Stimulated activated CD8-positive, alpha-beta memory T cell treated with anti-CD3 and anti-CD28 coated beads, Interleukin-12 subunit alpha, Interleukin-12 subunit beta, amount 100 ng/mL, for 24 hours (primary cell): ENCODE measurements around the gene CDH22.

Experiments
- DNase-seq: peaks from one replicate; pipeline ENCODE4 v3.0.0-alpha.2; 2020; ENCODE audit errors: extremely low read depth

Gene CDH22

DNA sequence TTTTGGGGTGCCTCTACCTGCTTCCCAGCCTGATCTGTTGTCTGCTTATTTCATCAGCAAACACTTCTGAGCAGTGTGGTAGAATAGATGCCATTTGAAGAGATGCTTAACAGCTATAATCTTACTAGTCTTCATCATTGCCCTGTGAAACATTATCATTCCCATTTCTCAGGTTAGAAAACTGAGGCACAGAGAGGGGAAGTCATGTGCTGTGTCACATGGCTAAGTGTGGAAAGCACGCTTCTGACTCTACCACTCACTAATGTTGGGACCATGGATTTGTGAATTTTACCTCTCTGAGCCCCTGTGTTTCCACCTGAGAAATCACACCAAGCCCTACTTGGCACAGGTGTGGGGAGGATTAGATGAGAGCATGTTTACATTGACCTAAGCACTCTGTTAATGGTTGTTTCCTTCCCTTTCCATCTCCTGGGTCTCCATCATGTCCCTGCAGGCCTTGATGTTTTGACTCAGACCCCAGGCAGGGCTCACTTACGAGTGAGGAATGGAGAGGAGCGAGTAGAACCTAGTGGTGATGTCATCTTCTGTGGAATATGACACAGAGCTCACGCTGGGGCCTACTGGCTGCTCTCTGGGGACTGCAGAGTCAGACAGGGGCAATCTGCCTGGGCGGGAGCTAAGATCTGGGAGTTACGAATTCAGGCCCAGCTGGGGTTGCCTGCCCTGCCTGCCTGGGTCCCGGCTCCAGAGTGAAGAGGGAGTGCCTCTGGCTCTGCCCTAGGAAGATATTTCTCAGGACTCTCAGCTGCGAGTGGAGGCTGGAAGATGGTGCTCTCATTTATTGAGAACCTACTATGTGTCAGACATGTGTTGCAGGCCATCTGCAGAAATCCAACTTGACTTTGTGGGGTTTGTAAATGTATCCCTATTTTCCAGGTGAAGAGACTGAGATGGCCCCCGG, 64.3 kb downstream of the CDH22 start:
- DNase-seq, result no peak

DNA sequence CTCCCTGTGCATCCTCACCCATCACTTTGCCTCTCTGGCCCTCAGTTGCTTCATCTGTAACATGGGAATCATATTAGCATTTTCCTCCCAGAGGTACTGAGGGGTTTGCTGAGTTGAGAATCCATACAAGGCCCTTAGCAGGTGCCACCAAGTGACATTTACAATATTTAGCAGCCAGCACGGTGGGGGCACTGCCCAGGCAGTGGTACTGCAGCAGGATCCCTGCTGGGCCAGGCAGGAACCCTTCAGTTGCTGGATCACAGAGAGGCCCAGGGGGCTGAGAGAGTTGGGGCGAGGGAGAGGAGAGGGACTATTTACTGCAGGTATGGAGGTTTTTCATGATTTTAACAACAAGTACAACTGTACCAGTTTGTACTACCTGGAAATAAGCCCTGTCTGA, 65.9 kb downstream of the CDH22 start:
- DNase-seq, result no peak

DNA sequence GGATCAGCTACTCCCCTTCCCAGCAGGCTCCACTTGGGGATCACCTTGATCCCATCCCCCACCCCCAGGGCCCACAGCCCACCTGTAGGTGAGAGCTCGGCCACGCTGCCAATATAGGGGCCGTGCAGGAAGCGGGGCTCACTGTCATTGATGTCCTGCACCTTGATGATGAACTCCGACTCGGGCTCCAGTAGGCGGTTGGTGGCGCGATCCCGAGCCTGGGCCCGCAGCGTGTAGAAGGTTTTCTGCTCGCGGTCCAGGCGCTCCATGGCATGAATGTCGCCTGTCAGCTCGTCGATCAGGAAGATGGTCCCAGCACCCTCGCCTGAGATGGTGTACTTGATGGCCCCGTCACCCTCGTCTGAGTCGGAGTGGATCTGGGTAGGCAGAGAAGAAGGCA, 67.4 kb downstream of the CDH22 start:
- no peak for DNase-seq

DNA sequence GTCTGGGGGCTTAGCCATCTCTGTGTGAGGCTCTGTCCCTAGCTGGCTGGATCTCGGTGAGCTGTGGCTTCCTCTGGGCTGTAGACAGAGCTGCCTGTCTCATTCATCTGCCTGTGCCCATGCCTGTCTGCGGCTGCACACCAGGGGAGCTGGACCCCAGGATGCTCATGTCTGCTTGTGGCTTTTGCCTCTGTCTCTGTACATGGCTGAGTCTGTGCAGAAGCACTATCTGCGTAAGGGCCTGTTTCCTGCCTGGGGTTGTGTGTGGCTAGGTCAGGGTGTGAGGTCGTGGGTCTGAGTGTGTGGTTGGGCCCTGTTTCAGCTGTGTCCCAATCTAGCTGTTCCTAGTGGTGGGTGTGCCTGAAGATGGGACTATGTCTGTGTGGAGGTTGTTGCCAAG, 68.2 kb downstream of the CDH22 start:
- DNase-seq, result no peak

DNA sequence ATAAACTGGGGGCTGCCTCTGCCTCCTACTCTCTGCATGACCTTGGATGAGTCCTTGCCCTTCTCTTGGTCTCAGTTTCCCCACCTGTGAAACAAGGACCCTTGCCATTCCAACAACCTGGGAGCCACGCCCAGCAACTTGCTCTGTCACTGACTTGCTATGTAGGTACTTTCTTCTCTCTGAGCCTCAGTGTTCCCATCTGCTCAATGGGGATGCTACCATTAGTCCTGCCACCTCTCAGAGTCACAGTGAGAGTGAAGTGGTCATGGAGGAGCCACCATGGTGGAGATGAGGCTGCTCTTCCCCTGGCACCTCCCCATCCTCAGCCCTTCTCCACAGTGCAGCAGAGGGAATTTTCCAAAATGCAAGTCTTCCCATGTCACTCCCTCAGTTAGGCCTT, 70.6 kb downstream of the CDH22 start:
- no peak for DNase-seq

DNA sequence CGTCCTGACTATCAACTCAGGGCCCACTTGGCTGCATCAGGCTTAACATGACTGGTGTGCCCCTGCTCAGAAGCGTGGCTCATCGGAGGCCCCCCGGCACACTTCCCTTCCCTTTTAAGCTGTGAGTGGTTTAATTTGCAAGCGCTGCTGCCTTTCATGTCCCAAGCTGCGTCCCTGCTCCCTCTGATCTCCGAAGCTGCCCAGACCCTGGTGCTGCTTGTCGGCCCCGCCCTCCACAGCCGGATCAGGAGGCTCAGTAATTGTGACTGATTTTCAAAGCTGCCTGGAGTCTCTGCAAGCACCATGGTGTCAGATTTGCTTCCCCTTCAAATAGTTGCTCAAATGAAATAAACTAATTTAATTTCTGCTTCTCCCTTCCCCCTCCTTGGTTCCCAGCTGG, 71.1 kb downstream of the CDH22 start:
- DNase-seq, result no peak

DNA sequence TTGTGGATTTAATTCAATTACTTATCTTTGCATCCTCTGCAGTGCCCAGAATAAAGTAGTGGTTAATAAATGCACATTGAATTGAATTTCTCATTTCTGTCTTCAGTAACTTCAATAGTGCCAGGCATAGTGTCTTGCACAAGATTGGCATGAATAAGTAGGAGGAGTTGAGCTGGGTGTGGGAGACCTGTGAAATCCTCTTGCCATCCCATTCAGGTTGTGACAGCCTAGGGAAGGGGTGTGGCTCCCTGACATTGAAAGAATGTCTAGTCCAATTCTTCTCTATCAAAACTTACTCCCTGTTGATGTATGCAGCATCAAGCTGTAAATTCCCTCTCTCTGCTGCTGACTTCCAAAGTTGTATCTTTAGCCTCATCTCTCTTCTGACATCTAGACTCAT, 73.2 kb downstream of the CDH22 start:
- DNase-seq, result no peak

DNA sequence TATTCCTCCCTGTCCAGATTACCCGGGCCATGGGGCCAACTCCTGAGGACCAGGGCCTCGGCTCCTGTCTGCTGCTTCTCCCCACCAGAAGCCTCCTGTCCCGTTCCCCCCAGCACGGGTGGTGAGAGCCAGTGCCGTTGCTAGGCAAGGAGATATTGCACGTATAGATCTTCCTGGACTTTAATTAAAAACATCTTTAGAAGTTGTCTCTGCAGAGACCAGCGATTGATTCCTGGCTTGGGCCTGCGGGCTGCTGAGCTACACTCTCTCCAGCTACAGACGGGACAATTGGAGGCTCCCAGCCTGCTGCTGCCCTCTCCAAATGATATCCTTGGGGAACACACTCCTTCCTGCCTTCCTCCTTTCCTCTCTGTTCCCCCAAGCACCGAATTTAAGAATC, 74.6 kb downstream of the CDH22 start:
- no peak for DNase-seq

DNA sequence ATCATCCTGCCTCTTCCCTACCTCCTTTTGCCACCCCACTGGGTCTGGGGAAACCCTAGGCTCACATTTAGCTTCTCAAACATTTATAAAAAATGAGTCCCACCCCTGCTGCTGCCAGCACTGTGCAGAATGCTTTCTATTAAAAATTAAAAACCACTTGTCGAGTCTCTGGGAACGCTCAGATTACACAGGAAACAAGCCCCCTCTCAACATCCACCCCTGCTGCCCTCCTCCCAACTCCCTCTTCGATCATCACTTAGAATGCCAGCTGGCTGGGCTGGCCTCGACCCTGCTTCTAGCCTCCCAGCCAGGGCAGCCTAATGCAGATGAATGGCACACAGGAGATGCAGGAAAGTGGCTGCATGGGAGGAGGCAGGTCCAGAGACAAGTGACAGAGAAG, 75.8 kb downstream of the CDH22 start:
- no peak for DNase-seq

DNA sequence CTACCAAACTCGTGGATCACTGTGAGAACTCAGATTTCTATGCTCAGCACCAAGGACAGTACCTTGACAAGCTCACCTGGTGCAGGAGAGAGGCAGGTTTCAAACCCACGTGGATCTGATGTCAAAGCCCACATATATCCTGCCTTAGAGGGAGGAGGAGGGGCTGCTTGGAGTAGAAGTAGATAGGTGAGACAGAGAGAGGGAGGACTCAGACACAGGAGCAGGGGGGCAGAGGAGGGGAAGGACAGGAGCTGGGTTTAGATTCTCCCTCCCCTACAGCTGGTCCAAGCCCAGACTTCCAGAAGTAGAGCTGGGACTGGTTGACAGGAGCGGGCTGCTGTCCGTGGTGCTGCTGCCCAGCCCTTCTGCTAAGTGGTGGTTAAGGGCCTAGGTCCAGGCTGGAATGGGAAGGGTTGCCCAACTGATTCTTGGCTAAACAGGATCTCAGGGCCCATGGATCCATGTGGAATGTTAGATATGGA, 77.5 kb downstream of the CDH22 start:
- no peak for DNase-seq

DNA sequence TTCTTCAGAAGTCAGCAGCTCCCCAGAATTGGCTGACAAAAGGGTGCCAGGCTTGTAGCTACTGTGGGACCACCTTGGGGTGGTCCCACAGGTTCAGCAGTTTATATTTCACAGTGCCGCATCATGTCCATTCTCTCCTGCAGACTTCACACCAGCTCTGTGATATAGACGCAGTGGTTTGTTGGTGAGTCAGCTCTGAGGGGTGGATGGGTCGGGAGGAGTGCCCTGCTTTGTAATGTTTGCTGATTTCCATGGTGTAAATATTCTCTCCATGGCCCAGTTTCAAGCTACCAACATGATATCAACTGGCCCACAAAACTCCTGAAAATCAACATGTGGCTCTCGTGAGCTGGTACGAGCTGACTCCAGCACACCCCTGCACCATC, 78.2 kb downstream of the CDH22 start:
- no peak for DNase-seq

DNA sequence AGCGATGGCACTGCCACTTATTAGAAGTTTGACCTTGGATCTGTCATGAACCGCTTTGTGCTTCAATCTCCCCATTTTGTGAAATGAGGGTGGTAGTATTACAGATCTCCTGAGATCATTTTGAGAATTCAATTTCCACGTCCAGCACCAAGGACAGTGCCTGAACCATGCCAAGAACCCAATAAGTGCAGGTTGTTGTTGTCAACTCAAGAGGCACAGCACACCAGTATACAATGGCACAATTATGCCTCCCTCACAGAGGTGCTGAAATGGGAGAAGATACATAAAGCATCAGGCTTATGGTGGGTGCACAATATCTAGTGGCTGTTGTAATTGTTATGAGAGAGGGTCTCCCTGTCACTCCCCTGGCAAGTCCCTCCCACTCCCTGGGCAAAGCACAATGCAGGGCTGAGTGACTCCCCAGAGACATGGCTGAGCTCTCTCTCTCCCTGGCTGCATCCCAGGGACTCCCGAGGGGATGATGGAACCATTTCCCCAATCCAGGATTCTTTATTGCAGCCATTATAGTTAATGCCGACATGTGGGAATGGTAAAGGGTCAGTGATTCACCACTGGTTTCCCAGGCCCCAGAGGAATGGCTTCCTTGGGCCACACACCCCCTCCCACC, 78.7 kb downstream of the CDH22 start:
- no peak for DNase-seq

DNA sequence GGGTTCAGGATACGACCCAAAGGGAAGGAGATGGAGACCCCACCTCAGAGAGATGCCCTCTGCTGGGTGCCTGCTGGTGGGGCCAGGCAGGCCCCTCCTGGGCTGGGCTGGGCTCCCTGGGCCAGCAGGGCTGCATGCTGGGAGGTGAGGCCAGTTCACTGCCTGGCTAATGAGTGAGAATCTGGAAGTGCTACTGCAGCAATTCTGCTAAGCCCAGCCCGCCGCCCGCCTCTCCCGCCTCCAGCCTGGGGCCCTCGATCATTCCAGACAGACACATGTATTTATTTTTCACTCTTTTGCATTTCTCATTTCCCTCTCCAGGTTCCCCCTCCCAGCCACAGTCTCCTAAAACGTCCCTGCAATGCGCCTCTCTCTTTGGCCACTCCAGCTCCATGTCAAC, 79.6 kb downstream of the CDH22 start:
- no peak for DNase-seq

DNA sequence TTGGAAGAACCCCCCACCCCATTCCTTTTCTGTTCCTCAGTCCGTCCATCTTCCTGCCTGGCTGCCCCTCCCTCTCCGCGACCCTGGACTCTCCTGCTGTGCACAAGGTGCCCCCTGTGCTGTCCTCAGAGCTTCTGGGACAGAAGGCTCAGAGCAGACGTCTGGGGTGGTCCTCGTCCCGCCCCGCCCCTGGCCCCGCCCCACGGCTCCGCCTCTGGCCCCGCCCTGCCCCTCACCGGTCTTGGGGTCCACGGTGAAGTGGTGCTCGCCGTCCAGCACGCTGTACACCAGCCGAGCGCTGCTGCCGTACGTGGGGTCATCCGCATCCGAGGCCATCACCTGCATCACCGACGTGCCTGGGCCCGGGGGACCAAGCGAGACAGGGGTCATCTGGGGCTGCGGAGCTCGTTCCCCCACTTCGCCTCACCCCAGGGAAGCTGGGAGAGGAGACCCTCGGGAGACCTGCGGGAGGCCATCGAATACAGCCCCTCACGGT, 81.0 kb downstream of the CDH22 start:
- DNase-seq, result no peak

DNA sequence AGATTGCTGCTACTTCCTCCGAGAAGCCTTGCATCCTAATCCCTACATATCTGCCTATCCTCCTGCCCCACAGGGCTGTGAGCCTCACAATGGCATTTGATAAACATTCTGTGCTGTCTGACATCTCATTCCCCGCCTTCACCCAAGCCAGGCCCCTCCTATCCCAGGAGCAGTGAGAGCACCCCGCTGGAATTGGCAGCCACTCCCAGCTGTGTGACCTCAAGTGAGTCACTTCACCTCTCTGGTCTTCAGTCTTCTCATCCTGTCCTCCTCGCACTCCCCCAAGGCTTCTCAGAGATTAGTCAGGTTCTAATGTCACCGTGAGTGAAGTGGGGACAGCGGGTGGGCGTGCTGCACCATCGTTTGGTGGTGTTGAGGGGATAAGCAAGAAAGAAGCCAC, 81.7 kb downstream of the CDH22 start:
- no peak for DNase-seq

DNA sequence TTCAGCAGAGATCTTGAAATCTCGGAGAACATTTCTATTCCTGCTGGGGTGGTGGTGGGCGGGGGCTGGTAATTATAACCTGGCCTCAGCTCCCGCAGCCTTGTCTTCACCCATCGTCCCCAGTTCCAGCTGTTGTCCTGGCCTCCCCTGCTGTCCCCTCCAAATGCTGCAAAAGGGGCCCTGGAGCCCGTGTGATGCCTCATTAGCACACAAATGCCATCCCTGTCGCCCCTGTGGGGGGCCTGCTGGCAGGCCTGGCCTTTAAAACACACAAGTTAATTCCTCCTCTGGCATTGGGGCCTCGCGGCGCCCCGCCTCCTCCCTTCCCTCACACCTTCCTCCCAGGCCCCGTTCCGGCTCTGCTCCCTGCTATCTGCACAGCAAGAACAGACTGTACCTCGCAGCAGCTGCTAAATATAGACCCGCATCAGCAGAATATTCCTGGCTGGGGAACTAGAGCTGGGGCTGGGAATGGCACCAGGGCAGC, 85.7 kb downstream of the CDH22 start:
- no peak for DNase-seq

DNA sequence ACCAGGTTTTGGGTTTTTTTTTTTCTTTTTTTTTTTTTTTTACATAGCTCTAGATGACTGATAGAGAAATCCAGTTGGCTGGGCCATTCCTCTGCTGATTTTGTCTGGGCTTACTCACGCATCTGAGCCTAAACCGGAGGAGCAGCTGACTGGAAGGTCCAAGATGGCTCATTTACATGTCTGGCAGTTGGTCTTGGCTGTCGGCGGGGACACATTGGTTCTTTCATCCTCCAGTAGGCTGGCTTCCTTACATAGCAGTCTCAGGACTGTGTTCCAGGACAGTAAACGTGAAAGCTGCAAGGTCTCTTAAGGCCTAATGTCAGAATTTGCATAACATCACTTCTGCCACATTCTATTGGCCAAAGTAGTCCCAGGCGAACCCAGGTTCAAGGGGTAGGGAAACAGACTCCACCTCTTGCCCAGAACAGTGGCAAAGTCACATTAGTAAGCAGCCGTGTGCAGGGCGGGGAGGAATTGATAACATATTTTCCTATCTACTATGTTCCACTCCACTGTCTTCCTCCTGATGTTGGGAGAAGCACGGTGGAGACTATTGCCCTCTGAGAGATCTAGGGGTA, 87.0 kb downstream of the CDH22 start:
- DNase-seq, result no peak

DNA sequence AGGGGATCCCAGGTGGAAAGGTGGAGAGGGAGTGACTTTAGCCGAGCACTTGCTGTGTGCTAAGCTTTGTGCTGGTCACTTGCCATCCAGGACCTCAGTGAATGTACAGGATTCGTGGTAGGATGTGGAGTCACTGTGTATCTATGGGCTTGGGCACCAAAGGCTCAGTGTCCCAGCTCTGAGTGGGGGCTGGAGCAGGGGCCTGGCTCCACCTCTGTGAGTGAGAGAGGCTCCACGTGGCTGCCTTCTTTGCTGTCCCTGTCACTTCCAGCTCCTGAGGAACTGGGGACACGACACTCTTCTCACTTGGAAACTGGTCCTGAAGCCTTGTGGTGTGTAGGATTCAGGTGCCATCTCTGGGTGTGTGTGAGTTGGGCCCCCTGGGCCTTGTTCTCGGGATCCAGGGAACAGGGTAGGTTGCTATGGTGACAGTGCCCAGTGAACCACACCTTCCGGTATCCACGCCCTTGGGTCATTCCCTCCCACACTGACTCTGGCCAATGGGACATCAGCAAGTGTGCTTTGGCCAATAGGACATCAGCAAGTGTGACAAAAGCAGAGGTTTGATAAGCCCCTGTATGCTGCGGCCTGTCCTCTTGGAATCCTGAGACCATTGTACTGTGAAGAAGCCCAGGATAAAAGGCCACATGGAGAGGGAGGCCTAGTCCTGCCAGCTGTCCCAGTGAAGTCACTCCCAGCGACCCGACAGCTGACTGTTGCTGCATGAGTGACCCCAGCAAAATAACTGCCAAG, 87.7 kb downstream of the CDH22 start:
- DNase-seq, result no peak

DNA sequence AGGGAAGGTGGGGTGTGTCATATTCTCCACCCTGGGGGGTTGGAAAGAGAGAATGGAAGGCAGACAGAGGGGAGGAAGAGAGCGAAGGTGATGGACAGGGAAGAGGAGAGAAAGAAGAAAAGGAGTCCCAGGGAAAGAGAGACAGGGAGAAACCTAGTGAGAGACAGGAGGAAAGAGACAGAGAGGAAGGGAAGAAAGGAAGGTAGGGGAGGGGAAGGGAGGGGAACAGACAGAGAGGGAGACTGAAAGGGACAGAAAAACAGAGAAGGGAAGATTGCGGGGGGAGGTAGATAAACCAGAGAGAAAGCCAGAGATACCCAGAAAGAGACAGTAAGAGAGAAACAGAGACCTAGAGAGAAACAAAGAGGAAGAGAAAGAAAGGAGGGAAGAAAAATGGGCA, 88.4 kb downstream of the CDH22 start:
- DNase-seq, result no peak

DNA sequence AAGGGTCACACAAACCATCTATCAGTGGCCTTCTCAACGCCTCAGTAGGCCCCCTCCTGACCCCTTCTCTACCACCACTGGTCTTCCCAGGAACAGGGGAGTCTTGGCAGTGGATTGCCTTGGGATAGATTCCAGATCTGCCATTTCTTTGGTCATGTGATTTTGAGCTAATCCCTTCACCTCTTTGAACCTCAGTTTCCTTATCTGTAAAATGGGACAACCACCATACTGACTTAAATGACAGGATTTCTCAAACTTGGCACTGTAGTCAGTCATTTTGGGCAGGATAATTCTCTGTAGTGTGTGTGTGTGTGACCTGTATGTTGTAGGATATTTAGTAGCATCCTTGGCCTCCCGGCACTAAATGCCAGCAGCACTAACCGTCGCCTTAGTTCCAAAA, 89.1 kb downstream of the CDH22 start:
- DNase-seq, result no peak

DNA sequence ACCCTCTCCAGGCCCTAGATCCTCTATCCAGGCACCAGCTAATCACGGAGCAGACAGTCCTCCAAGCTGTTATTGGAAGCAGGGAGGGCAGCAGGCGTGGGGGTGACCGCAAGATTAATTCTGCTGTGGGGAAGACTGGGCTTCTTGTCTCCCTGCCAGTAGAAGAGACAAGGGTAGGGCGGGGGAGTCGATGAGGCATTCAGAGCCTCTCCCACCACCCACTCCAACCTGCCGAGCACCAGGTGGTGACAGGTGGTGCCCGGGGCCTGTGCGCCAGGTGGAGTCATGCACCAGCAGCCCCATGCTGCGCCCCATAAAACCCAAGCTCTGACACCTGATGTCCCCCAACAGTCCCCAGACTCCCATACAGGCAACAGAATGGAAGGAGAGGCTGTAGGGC, 89.6 kb downstream of the CDH22 start:
- DNase-seq, result no peak

DNA sequence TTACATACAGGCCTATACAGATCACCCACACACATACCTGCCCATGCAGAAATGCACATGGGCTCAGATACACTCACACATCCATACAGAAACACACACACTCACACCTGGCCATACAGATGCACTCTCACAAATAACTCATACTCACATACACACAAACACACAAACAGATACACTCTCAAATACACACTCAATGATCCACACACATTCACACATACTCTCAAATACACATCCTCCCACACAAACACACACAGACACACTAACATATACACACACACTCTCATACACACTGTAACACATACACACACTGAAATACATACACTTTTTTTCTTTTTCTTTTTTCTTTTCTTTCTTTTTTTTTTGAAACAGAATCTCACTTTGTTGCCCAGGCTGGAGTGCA, 90.7 kb downstream of the CDH22 start:
- no peak for DNase-seq
